Measurements from ENCODE around the gene LRP1B.

LRP1B gene

GRCh38 chr2:140528982-140529381, 1601.8 kb downstream of the LRP1B start:
- DNase-seq (ENCODE audit: low read depth) = no peak

GRCh38 chr2:140526575-140526974, 1604.2 kb downstream of the LRP1B start:
- no peak for DNase-seq (ENCODE audit: low read depth)

- DNase-seq (ENCODE audit: low read depth) = no peak
Observed at GRCh38 chr2:140512106-140512505, 1618.7 kb downstream of the LRP1B start.

GRCh38 chr2:140509765-140510164, 1621.1 kb downstream of the LRP1B start:
- DNase-seq (ENCODE audit: low read depth) = no peak

- DNase-seq (ENCODE audit: low read depth) = no peak
Observed at GRCh38 chr2:140508756-140509155, 1622.1 kb downstream of the LRP1B start.

- no peak for DNase-seq (ENCODE audit: low read depth)
Observed at GRCh38 chr2:140506606-140507005, 1624.2 kb downstream of the LRP1B start.

- no peak for DNase-seq (ENCODE audit: low read depth)
Observed at GRCh38 chr2:140504601-140505000, 1626.2 kb downstream of the LRP1B start.

GRCh38 chr2:140502951-140503630, 1627.7 kb downstream of the LRP1B start:
- no peak for DNase-seq (ENCODE audit: low read depth)

- DNase-seq (ENCODE audit: low read depth) = no peak
Observed at GRCh38 chr2:140498360-140498759, 1632.5 kb downstream of the LRP1B start.

GRCh38 chr2:140496714-140497113, 1634.1 kb downstream of the LRP1B start:
- no peak for DNase-seq (ENCODE audit: low read depth)

GRCh38 chr2:140491876-140492275, 1638.9 kb downstream of the LRP1B start:
- DNase-seq (ENCODE audit: low read depth) = no peak

GRCh38 chr2:140489193-140489592, 1641.6 kb downstream of the LRP1B start:
- DNase-seq (ENCODE audit: low read depth) = no peak

- DNase-seq (ENCODE audit: low read depth) = no peak
Observed at GRCh38 chr2:140481136-140481535, 1649.7 kb downstream of the LRP1B start.

- no peak for DNase-seq (ENCODE audit: low read depth)
Observed at GRCh38 chr2:140473851-140474250, 1657.0 kb downstream of the LRP1B start.

GRCh38 chr2:140472676-140473075, 1658.1 kb downstream of the LRP1B start:
- no peak for DNase-seq (ENCODE audit: low read depth)

GRCh38 chr2:140465301-140465700, 1665.5 kb downstream of the LRP1B start:
- DNase-seq (ENCODE audit: low read depth) = no peak

- DNase-seq (ENCODE audit: low read depth) = no peak
Observed at GRCh38 chr2:140462990-140463389, 1667.8 kb downstream of the LRP1B start.

GRCh38 chr2:140457483-140457882, 1673.3 kb downstream of the LRP1B start:
- no peak for DNase-seq (ENCODE audit: low read depth)

- DNase-seq (ENCODE audit: low read depth) = no peak
Observed at GRCh38 chr2:140455315-140455714, 1675.5 kb downstream of the LRP1B start.

- DNase-seq (ENCODE audit: low read depth) = no peak
Observed at GRCh38 chr2:140454717-140455116, 1676.1 kb downstream of the LRP1B start.

GRCh38 chr2:140451324-140451723, 1679.5 kb downstream of the LRP1B start:
- no peak for DNase-seq (ENCODE audit: low read depth)

GRCh38 chr2:140442319-140442718, 1688.5 kb downstream of the LRP1B start:
- no peak for DNase-seq (ENCODE audit: low read depth)

- no peak for DNase-seq (ENCODE audit: low read depth)
Observed at GRCh38 chr2:140440815-140441214, 1690.0 kb downstream of the LRP1B start.

- no peak for DNase-seq (ENCODE audit: low read depth)
Observed at GRCh38 chr2:140436936-140437335, 1693.9 kb downstream of the LRP1B start.
